ENCODE data around the gene SCGB2A2. TPM values are rescaled to one million over a fixed set of nuclear protein-coding genes. Genes with fewer than 3 reads are reported as not detected.

SCGB2A2 gene
- not detected in 2 replicates for polyA plus RNA-seq (2011; rRNA removed)
- not detected in 2 replicates for polyA minus RNA-seq (2011; rRNA and poly(A)+ RNA removed)

GRCh38 chr11:62269654-62270278 lies at the start of gene SCGB2A2:
Gene SCGB2A2, plus strand, starts transcription at chr11:62270158. Its CDS starts 59 bp downstream, at chr11:62270217.
- ChIA-PET POLR2A (no interaction called here), CTCF (no interaction called here)
- Histone ChIP-seq H3K9me3 (ENCODE audit: control insufficient read depth, insufficient read depth, low read length) (no peaks in the 10 kb centered on the region), H3K4me3 (ENCODE audit: low read depth, low read length) (no peak within 1 kb of the TSS), H3K27ac (ENCODE audit: low read depth, low read length) (no peak within 1 kb of the TSS), H3K27me3 (ENCODE audit: control insufficient read depth, insufficient read depth, low read length) (no peaks in the 10 kb centered on the region)
- no peak for DNase-seq (ENCODE audit: low read depth, low spot score)
- no peak for TF ChIP-seq CTCF (IDR thresholded peaks at IDR 0.05; ENCODE audit: low read depth, low read length)

GRCh38 chr11:62221498-62221897 lies 48.5 kb upstream of the SCGB2A2 start:
- ChIA-PET CTCF (interaction anchor here (1.0 to 1.3 kb wide), 2 partner anchors 14 to 89 kb away, joined by 3 read pairs; no protein-coding TSS in a partner anchor), POLR2A (no interaction called here)
- no peak overlapping the region for H3K4me3 ChIP-seq (ENCODE audit: low read depth, low read length)
- H3K9me3 ChIP-seq (ENCODE audit: control insufficient read depth, insufficient read depth, low read length) = peaks cover 4% of the 10 kb centered on the region; the same call in 1 of the 2 replicates
- H3K27me3 ChIP-seq (ENCODE audit: control insufficient read depth, insufficient read depth, low read length) = no peaks in the 10 kb centered on the region
- no peak for DNase-seq (ENCODE audit: low read depth, low spot score)
- no peak for TF ChIP-seq CTCF (IDR thresholded peaks at IDR 0.05; ENCODE audit: low read depth, low read length)
- H3K27ac ChIP-seq (ENCODE audit: low read depth, low read length) = no peak overlapping the region

- Histone ChIP-seq H3K27me3 (ENCODE audit: control insufficient read depth, insufficient read depth, low read length) (no peaks in the 10 kb centered on the region), H3K4me3 (ENCODE audit: low read depth, low read length) (no peak overlapping the region), H3K27ac (ENCODE audit: low read depth, low read length) (no peak overlapping the region), H3K9me3 (ENCODE audit: control insufficient read depth, insufficient read depth, low read length) (peaks cover 4% of the 10 kb centered on the region; the same call in 1 of the 2 replicates)
- DNase-seq (ENCODE audit: low read depth, low spot score) = no peak
- CTCF ChIA-PET = no interaction called here
- TF ChIP-seq CTCF (IDR thresholded peaks at IDR 0.05; ENCODE audit: low read depth, low read length) = no peak
- POLR2A ChIA-PET = no interaction called here
Observed at GRCh38 chr11:62223095-62223494, 46.9 kb upstream of the SCGB2A2 start.

- DNase-seq (ENCODE audit: low read depth, low spot score) = no peak
- CTCF ChIA-PET = no interaction called here
- POLR2A ChIA-PET = no interaction called here
- H3K27ac ChIP-seq (ENCODE audit: low read depth, low read length) = no peak overlapping the region
- H3K4me3 ChIP-seq (ENCODE audit: low read depth, low read length) = no peak overlapping the region
- peak; percentile 18; the same call in 1 of the 2 replicates for TF ChIP-seq CTCF (IDR thresholded peaks at IDR 0.05; ENCODE audit: low read depth, low read length)
- H3K9me3 ChIP-seq (ENCODE audit: control insufficient read depth, insufficient read depth, low read length) = no peaks in the 10 kb centered on the region
- H3K27me3 ChIP-seq (ENCODE audit: control insufficient read depth, insufficient read depth, low read length) = peaks cover 4% of the 10 kb centered on the region
Observed at GRCh38 chr11:62233730-62234129, 36.2 kb upstream of the SCGB2A2 start.

GRCh38 chr11:62236187-62236586 lies 33.8 kb upstream of the SCGB2A2 start:
- TF ChIP-seq CTCF (IDR thresholded peaks at IDR 0.05; ENCODE audit: low read depth, low read length) = no peak
- Histone ChIP-seq H3K4me3 (ENCODE audit: low read depth, low read length) (no peak overlapping the region), H3K9me3 (ENCODE audit: control insufficient read depth, insufficient read depth, low read length) (no peaks in the 10 kb centered on the region), H3K27ac (ENCODE audit: low read depth, low read length) (no peak overlapping the region), H3K27me3 (ENCODE audit: control insufficient read depth, insufficient read depth, low read length) (no peaks in the 10 kb centered on the region)
- DNase-seq (ENCODE audit: low read depth, low spot score) = no peak
- CTCF ChIA-PET = no interaction called here
- POLR2A ChIA-PET = no interaction called here
